ENCODE results near the gene LDLRAD3. TPM values are rescaled to one million over a fixed set of nuclear protein-coding genes. Genes with fewer than 3 reads are reported as not detected.
A peak's percentile ranks its signal among the peaks of the same experiment; 100 is the strongest.

Gene LDLRAD3
- total RNA-seq, 1 experiment from 2014 or later: 12.1 TPM

DNA sequence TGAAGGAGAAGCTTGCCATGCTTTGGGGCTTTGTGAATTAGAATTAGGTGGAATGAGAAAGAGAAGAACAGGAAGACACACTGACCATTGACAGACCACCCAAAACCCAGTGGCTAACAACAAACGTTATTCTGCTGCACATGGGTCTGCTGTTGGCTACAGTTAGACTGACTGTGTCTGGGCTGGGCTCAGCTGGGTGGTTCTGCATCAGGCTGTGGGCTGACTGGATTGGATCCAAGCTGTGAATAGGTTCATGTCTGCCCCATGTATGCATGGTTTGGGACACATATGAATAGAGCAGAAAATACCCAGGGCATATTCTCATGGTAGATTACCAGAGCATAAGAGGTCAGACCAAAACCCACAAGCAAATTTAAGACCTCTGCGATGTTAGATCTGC, 11.7 kb upstream of the LDLRAD3 start:
- Histone ChIP-seq H4K8ac (replicated peaks; ENCODE audit: insufficient read length, low read depth, low read length) (no peak overlapping the region), H4K20me1 (ENCODE audit: control insufficient read depth, insufficient read depth, insufficient read length) (no peaks in the 10 kb centered on the region), H3K23me2 (ENCODE audit: insufficient read length, low read depth, low read length, poor library complexity, severe bottlenecking) (no peaks in the 10 kb centered on the region), H3K56ac (ENCODE audit: insufficient read length, low read depth, low read length) (no peak overlapping the region), H2BK12ac (ENCODE audit: insufficient read length, low read depth, low read length) (no peak overlapping the region), H3K9ac (ENCODE audit: extremely low read depth, insufficient read length, low read length) (no peak overlapping the region), H3T11ph (ENCODE audit: low read length) (no peak overlapping the region), H3K9me3 (ENCODE audit: control insufficient read depth, low read depth, low read length) (no peaks in the 10 kb centered on the region), H3K27me3 (ENCODE audit: insufficient read depth, low read length) (no peaks in the 10 kb centered on the region), H2BK20ac (ENCODE audit: low read depth, low read length, poor library complexity, severe bottlenecking) (no peak overlapping the region), H2BK5ac (ENCODE audit: insufficient read length, low read length) (no peak overlapping the region), H3K79me2 (ENCODE audit: insufficient read depth, low read length) (no peaks in the 10 kb centered on the region), H2AFZ (ENCODE audit: low read length) (no peak overlapping the region), H4K5ac (ENCODE audit: insufficient read length, low read depth, low read length) (no peak overlapping the region), H4K91ac (ENCODE audit: insufficient read length, low read depth, low read length) (no peak overlapping the region), H3K4me1 (ENCODE audit: insufficient read depth, low read length) (no peaks in the 10 kb centered on the region), H2BK15ac (ENCODE audit: low read depth, low read length) (no peak overlapping the region), H2BK120ac (ENCODE audit: low read depth, low read length, poor library complexity, severe bottlenecking) (no peak overlapping the region), H3K14ac (ENCODE audit: insufficient read depth, low read length) (no peak overlapping the region), H3K4ac (ENCODE audit: low read depth, low read length) (no peak overlapping the region), H3K18ac (ENCODE audit: insufficient read length, low read depth, low read length) (no peak overlapping the region), H3K23ac (ENCODE audit: insufficient read length, low read depth, low read length) (no peak overlapping the region), H2AK5ac (ENCODE audit: insufficient read length, low read length) (no peak overlapping the region), H3K27ac (ENCODE audit: insufficient read length, low read depth, low read length) (no peak overlapping the region), H3K4me2 (ENCODE audit: insufficient read depth, insufficient read length, low read length) (no peak overlapping the region), H3K79me1 (ENCODE audit: insufficient read depth, low read depth, low read length, poor library complexity, severe bottlenecking) (no peaks in the 10 kb centered on the region)
- DNase-seq: no peak
- Mint-ChIP-seq H3K4me3 (no peak overlapping the region), H3K27me3 (ENCODE audit: low read depth) (peaks cover 3% of the 10 kb centered on the region; the same call in 1 of the 2 replicates), H3K36me3 (ENCODE audit: insufficient read depth in 1 of 3, low read depth in 3 of 3) (no peaks in the 10 kb centered on the region), H3K4me1 (peaks cover 0 to 2% of the 10 kb centered on the region in 2 experiments; a peak in 2 of 4 replicates), H3K27ac (peak overlapping the region in 1 of 3 experiments; percentile 40; a peak in 1 of 7 replicates), H3K9me3 (no peaks in the 10 kb centered on the region; a peak in 1 of 5 replicates)
- TF ChIP-seq, protein P1, sequence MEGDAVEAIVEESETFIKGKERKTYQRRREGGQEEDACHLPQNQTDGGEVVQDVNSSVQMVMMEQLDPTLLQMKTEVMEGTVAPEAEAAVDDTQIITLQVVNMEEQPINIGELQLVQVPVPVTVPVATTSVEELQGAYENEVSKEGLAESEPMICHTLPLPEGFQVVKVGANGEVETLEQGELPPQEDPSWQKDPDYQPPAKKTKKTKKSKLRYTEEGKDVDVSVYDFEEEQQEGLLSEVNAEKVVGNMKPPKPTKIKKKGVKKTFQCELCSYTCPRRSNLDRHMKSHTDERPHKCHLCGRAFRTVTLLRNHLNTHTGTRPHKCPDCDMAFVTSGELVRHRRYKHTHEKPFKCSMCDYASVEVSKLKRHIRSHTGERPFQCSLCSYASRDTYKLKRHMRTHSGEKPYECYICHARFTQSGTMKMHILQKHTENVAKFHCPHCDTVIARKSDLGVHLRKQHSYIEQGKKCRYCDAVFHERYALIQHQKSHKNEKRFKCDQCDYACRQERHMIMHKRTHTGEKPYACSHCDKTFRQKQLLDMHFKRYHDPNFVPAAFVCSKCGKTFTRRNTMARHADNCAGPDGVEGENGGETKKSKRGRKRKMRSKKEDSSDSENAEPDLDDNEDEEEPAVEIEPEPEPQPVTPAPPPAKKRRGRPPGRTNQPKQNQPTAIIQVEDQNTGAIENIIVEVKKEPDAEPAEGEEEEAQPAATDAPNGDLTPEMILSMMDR (conservative IDR thresholded peaks at IDR 0.05): no peak
- no CpG with 5 or more reads among the region's 2 CpGs for WGBS (ENCODE audit: extremely low coverage, insufficient read length, low lambda C conversion rate)
